CD8-positive, alpha-beta memory T cell (primary cell): ENCODE measurements around the gene RPS6KA2. TPM values are rescaled to one million over a fixed set of nuclear protein-coding genes. Genes with fewer than 3 reads are reported as not detected.

ENCODE experiments used
- CTCF ChIA-PET: fragments of 350-600 bp; sonication (Branson Sonifier 250); formaldehyde crosslinking; loops from one replicate; lab custom pipeline; 2021; ENCODE audit warnings: antibody characterized with exemption; lab: Charles Lee
- POLR2A ChIA-PET: fragments of 350-600 bp; sonication (Branson Sonifier 250); formaldehyde crosslinking; loops from one replicate; lab custom pipeline; 2021; ENCODE audit warnings: antibody characterized with exemption; lab: Charles Lee
- DNase-seq, 5 donors: peaks; one replicate each; pipeline versions ENCODE4 v3.0.0 to v3.0.0-alpha.2; 2020 to 2022; ENCODE audit warnings: mixed read lengths in 1 of 5
- H3K27ac ChIP-seq: one replicate; pipeline ENCODE4 v1.7.0; 2013; ENCODE audit warnings: low read depth, mild to moderate bottlenecking, low read length, moderate library complexity
- H3K27me3 ChIP-seq: 2 replicates; pipeline ENCODE4 v1.7.0; 2013; ENCODE audit warnings: low read length, mild to moderate bottlenecking; ENCODE audit not compliant: insufficient read depth, poor library complexity, severe bottlenecking
- H3K36me3 ChIP-seq: 2 replicates; pipeline ENCODE4 v1.7.0; 2013; ENCODE audit warnings: mild to moderate bottlenecking, low read length, moderate library complexity; ENCODE audit not compliant: insufficient read depth
- H3K4me1 ChIP-seq: 2 replicates; pipeline ENCODE4 v1.7.0; 2013; ENCODE audit warnings: mild to moderate bottlenecking, low read length, moderate library complexity; ENCODE audit not compliant: insufficient read depth
- H3K4me3 ChIP-seq: 2 replicates; pipeline ENCODE4 v1.7.0; 2013; ENCODE audit warnings: mild to moderate bottlenecking, low read length
- H3K9me3 ChIP-seq: 2 replicates; pipeline ENCODE4 v1.7.0; 2013; ENCODE audit warnings: mild to moderate bottlenecking, low read length
- H3K27ac Mint-ChIP-seq, 8 donors: one replicate each; pipeline ENCODE4 v1.8.0; 2020 to 2021; ENCODE audit warnings: mixed read lengths in 8 of 8, mild to moderate bottlenecking in 6 of 8, inconsistent platforms in 3 of 8, moderate library complexity in 3 of 8
- H3K27me3 Mint-ChIP-seq, 2 donors: one replicate each; pipeline ENCODE4 v1.8.0; 2020 to 2021; ENCODE audit warnings: mixed read lengths in 2 of 2, mild to moderate bottlenecking in 1 of 2, moderate library complexity in 1 of 2
- H3K36me3 Mint-ChIP-seq, 3 donors: one replicate each; pipeline ENCODE4 v1.8.0; 2020 to 2021; ENCODE audit warnings: mixed read lengths in 3 of 3, inconsistent platforms in 1 of 3, mild to moderate bottlenecking in 1 of 3
- H3K4me1 Mint-ChIP-seq, 3 donors: one replicate each; pipeline ENCODE4 v1.8.0; 2020 to 2021; ENCODE audit warnings: mixed read lengths in 3 of 3, inconsistent platforms in 1 of 3, mild to moderate bottlenecking in 1 of 3
- H3K4me3 Mint-ChIP-seq, 7 donors: one replicate each; pipeline ENCODE4 v1.8.0; 2020 to 2021; ENCODE audit warnings: mixed read lengths in 7 of 7, mild to moderate bottlenecking in 6 of 7, moderate library complexity in 4 of 7, inconsistent platforms in 2 of 7
- H3K9me3 Mint-ChIP-seq, 5 donors: one replicate each; pipeline ENCODE4 v1.8.0; 2020 to 2022; ENCODE audit warnings: mixed read lengths in 5 of 5, mild to moderate bottlenecking in 3 of 5, moderate library complexity in 2 of 5, inconsistent platforms in 1 of 5
- polyA plus RNA-seq: library from polyadenylated mRNA; unstranded; fragments of 300-500 nt; fragmentation: Illumina TruSeq; gene quantifications from one replicate; pipeline ENCODE4 v1.2.3, GENCODE V29; 2021
- total RNA-seq, 2 experiments: library from RNA; stranded (reverse); gene quantifications; one replicate each; pipeline ENCODE4 v1.2.3, GENCODE V29; 2021

RPS6KA2 gene
- total and polyA plus RNA-seq, 3 experiments from 2014 or later = 3.6 to 4.7 (median 4.6) TPM

DNA sequence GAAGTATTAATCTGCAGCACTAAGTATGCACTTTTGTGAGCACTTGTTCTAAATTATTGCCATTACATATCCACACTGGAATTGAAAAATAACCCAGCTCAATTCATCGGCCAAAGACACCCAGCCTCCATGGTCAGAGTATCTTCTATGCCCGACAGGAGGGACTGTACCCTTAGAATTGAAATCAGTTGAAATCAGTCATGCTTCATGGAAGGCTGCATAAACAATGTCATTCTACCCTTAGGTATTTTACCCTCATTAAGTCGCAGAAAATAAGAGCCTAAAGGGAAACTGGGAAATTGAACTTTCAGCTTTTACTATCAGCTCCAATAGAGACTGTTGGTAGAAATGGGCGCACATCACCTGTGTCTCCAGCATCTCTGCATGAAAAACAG lies 37.7 kb downstream of the RPS6KA2 start:
- Mint-ChIP-seq H3K4me1 (peaks cover 0 to 5% (median 0%) of the 10 kb centered on the region in 3 donors), H3K36me3 (no peaks in the 10 kb centered on the region), H3K4me3 (no peak overlapping the region), H3K9me3 (no peaks in the 10 kb centered on the region), H3K27me3 (peaks cover 0 to 11% of the 10 kb centered on the region in 2 donors), H3K27ac (peak overlapping the region in 2 of 8 donors; percentile 23 to 40)
- Histone ChIP-seq H3K4me3 (no peak overlapping the region), H3K9me3 (no peaks in the 10 kb centered on the region), H3K27ac (no peak overlapping the region), H3K27me3 (no peaks in the 10 kb centered on the region), H3K4me1 (no peaks in the 10 kb centered on the region), H3K36me3 (no peaks in the 10 kb centered on the region)
- ChIA-PET POLR2A (no interaction called here), CTCF (no interaction called here)
- DNase-seq = no peak

DNA sequence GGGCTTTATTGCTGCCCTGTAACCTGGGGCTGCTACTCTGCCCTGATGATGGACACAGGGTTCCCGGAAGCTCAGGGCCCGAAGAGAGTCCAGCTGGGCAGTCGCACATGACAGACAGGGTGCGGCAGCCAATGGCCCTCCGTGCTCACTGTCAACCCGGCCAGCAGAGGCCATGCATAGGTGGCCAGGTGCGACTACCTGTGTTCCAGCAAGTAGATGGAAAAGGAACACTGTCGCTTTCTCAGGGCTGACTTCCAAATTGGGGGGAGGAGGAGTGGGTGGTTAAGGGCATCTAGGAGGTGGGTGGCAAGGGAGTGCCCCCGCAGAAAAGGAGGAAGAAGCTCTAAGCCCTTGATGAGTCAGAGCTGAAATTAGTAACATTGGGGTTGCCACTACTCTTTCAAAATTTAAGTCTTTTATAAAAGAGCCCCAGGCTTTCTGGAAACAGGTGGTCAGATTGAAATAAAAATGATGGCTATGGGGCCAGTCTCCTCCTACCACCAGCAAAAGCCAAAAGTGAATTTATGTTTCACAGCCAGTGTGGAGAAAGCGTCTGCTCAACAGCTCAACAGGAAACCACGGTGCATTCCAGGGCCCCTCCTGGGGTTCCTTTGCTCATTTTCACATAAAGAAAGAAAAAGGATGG lies 38.2 kb downstream of the RPS6KA2 start:
- Histone ChIP-seq H3K36me3 (no peaks in the 10 kb centered on the region), H3K4me1 (no peaks in the 10 kb centered on the region), H3K9me3 (no peaks in the 10 kb centered on the region), H3K27me3 (no peaks in the 10 kb centered on the region), H3K27ac (no peak overlapping the region), H3K4me3 (no peak overlapping the region)
- ChIA-PET CTCF (interaction anchor here (0.9 kb wide), 1 partner anchor 74 kb away, joined by 3 read pairs; no protein-coding TSS in a partner anchor), POLR2A (no interaction called here)
- Mint-ChIP-seq H3K9me3 (no peaks in the 10 kb centered on the region), H3K27me3 (peaks cover 0 to 11% of the 10 kb centered on the region in 2 donors), H3K4me3 (no peak overlapping the region), H3K4me1 (peaks cover 0 to 5% (median 0%) of the 10 kb centered on the region in 3 donors), H3K27ac (peak overlapping the region in 1 of 8 donors; percentile 23), H3K36me3 (no peaks in the 10 kb centered on the region)
- DNase-seq = no peak

DNA sequence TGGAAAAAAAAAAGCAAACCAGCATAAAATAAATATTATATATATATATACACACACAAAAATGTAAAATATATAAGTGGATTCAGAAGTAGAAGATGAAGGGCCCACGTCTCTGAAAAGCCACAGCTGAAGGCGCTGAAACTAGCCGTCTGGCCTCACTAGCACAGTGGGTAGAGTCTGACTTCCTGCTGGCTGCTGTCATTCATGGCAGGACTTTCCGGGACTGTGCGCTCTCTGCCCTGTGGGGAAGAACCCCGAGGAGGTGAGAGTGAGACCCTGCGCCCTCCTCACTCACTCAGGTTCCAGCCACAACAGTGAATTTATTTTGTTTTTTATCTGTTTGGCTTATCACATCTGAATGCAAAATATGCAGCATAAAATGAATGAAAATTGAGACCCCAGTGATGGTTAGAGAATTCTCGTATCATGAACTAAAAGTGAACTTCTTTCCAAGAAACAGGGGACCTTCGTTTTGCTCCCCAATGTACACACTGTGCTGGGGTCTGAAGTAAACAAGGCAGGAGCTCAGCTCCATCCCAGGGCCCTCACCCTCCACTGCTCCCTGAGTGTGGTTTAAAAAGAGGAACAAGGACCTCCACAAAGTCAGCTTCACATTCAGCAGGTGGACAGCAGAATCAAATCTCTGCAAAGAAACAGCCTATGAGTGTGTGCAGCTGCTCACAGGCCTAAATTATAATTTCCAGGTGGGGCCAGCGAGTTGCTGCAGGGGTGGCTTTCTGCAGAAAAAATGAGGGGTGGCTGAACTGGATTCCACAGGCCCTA lies 39.2 kb downstream of the RPS6KA2 start:
- Histone ChIP-seq H3K36me3 (no peaks in the 10 kb centered on the region), H3K4me1 (no peaks in the 10 kb centered on the region), H3K27ac (no peak overlapping the region), H3K9me3 (no peaks in the 10 kb centered on the region), H3K4me3 (no peak overlapping the region), H3K27me3 (no peaks in the 10 kb centered on the region)
- H3K4me1 Mint-ChIP-seq = peaks cover 0 to 5% (median 0%) of the 10 kb centered on the region in 3 donors
- H3K27me3 Mint-ChIP-seq = peaks cover 0 to 11% of the 10 kb centered on the region in 2 donors
- DNase-seq = no peak
- no peaks in the 10 kb centered on the region for H3K9me3 Mint-ChIP-seq
- ChIA-PET CTCF (interaction anchor here (0.9 kb wide), 1 partner anchor 73 kb away, joined by 3 read pairs; no protein-coding TSS in a partner anchor), POLR2A (no interaction called here)
- H3K36me3 Mint-ChIP-seq = no peaks in the 10 kb centered on the region
- H3K27ac Mint-ChIP-seq = no peak overlapping the region
- H3K4me3 Mint-ChIP-seq = no peak overlapping the region

- POLR2A ChIA-PET = no interaction called here
- CTCF ChIA-PET = no interaction called here
- DNase-seq = peak; percentile 20 to 70 (median 48)
- H3K27ac ChIP-seq = no peak within 1 kb of the TSS
- H3K4me3 Mint-ChIP-seq = no peak within 1 kb of the TSS
- no peaks in the 10 kb centered on the region for H3K27me3 ChIP-seq
- H3K27me3 Mint-ChIP-seq = peaks cover 0 to 11% of the 10 kb centered on the region in 2 donors
- H3K36me3 Mint-ChIP-seq = no peaks in the 10 kb centered on the region
- no peak within 1 kb of the TSS for H3K4me3 ChIP-seq
- no peaks in the 10 kb centered on the region for H3K9me3 ChIP-seq
- no peaks in the 10 kb centered on the region for H3K4me1 ChIP-seq
- peaks cover 0 to 5% (median 0%) of the 10 kb centered on the region in 3 donors for H3K4me1 Mint-ChIP-seq
- H3K27ac Mint-ChIP-seq = peak within 1 kb of the TSS in 1 of 8 donors; percentile 47
- no peaks in the 10 kb centered on the region for H3K9me3 Mint-ChIP-seq
- H3K36me3 ChIP-seq = no peaks in the 10 kb centered on the region
Measured at GRCh38 chr6:166586424-166587156, 40.5 kb downstream of the RPS6KA2 start, which contains the start of gene RAMACL. Gene RAMACL (minus strand): TSS chr6:166586678. CDS start chr6:166586477, 201 bp downstream.

DNA sequence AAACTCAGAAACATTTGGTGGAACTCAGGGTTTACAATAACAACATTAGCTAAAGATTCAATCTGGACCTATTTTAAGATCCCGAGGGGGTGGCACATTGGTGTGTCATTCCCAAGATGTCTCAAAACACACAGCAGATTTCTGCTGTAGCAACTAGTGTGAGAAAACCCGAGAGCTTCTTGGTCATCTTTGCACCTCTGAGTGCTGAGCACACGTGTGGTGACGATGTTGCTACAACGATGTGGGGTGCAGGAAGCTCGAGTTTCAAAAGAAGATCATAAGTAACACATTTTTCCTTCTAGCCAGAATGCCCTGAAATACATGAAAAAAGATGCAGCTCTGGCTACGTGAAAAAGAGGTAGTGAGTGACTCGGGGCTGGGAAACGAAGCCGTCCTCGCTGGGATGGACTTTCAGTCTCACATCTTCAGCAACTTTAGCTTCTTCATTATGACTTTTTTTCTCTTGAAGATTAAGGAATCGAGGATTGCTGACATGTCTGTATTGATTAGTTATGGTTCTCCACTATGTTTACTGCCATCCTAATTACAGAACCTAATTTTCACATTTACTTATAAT lies 42.1 kb downstream of the RPS6KA2 start:
- H3K4me1 ChIP-seq = no peaks in the 10 kb centered on the region
- Mint-ChIP-seq H3K27me3 (peaks cover 0 to 8% of the 10 kb centered on the region in 2 donors), H3K9me3 (no peaks in the 10 kb centered on the region), H3K27ac (no peak overlapping the region), H3K4me1 (peaks cover 0 to 5% (median 0%) of the 10 kb centered on the region in 3 donors), H3K4me3 (no peak overlapping the region), H3K36me3 (no peaks in the 10 kb centered on the region)
- H3K9me3 ChIP-seq = no peaks in the 10 kb centered on the region
- ChIA-PET CTCF (interaction anchor here (1.4 kb wide), 1 partner anchor 28 kb away, joined by 3 read pairs; no protein-coding TSS in a partner anchor), POLR2A (no interaction called here)
- no peak for DNase-seq
- no peaks in the 10 kb centered on the region for H3K27me3 ChIP-seq
- H3K36me3 ChIP-seq = no peaks in the 10 kb centered on the region
- H3K4me3 ChIP-seq = no peak overlapping the region
- H3K27ac ChIP-seq = no peak overlapping the region

- POLR2A ChIA-PET = no interaction called here
Measured at GRCh38 chr6:166584155-166584554, 42.9 kb downstream of the RPS6KA2 start.

DNA sequence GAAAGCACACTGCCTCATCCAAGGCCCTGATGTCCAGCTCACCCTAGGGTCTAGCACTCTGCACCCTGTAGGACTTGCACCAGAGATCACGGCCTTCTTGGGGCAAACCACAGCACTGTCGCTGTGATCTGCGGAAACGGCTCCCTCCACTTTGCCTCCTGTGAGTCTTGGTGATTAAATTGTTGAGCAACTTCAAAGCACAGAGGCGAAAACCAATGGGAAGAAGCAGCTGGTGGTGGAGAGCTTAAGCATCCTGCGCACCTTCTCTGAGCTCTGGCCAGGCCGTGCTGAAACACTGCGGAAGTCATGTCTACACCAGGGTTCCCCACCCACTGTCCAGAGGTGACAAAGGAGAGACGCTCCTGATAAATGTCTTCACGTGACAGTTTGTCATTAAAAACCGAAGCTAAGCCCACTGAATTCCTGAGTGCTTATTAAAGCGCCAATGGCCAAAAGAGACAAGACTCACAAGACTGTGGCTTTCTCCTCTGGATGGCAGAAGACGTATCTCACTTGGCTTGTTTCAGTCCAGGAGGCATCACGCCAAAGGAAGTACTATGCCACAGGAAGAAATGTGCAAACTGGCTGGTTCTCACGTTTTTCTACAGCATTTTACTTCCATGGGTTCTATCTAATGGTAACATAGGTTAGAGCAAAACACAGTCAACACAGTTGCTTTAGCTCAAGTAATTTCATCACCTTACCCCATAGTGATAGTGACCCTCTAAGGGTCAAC lies 43.7 kb downstream of the RPS6KA2 start:
- no peak overlapping the region for H3K27ac ChIP-seq
- Mint-ChIP-seq H3K27me3 (no peaks in the 10 kb centered on the region), H3K9me3 (no peaks in the 10 kb centered on the region), H3K27ac (no peak overlapping the region), H3K4me3 (no peak overlapping the region), H3K36me3 (no peaks in the 10 kb centered on the region), H3K4me1 (no peaks in the 10 kb centered on the region)
- H3K27me3 ChIP-seq = no peaks in the 10 kb centered on the region
- ChIA-PET CTCF (interaction anchor here (1.4 kb wide), 1 partner anchor 29 kb away, joined by 3 read pairs; no protein-coding TSS in a partner anchor), POLR2A (interaction anchor here (0.7 kb wide), 1 partner anchor 44 kb away, joined by 4 read pairs; the partner anchor contains the start of gene RPS6KA2)
- H3K9me3 ChIP-seq = no peaks in the 10 kb centered on the region
- H3K36me3 ChIP-seq = no peaks in the 10 kb centered on the region
- H3K4me3 ChIP-seq = no peak overlapping the region
- no peak for DNase-seq
- H3K4me1 ChIP-seq = no peaks in the 10 kb centered on the region

More at GRCh38 chr6:166584155-166584554, 42.9 kb downstream of the RPS6KA2 start:
- H3K27me3 Mint-ChIP-seq = peaks cover 0 to 1% of the 10 kb centered on the region in 2 donors
- Histone ChIP-seq H3K4me3 (no peak overlapping the region), H3K4me1 (no peaks in the 10 kb centered on the region), H3K27ac (no peak overlapping the region), H3K9me3 (no peaks in the 10 kb centered on the region), H3K36me3 (no peaks in the 10 kb centered on the region), H3K27me3 (no peaks in the 10 kb centered on the region)
- DNase-seq = no peak
- no peaks in the 10 kb centered on the region for H3K36me3 Mint-ChIP-seq
- H3K9me3 Mint-ChIP-seq = no peaks in the 10 kb centered on the region
- H3K4me3 Mint-ChIP-seq = no peak overlapping the region
- peaks cover 0 to 2% (median 0%) of the 10 kb centered on the region in 3 donors for H3K4me1 Mint-ChIP-seq
- H3K27ac Mint-ChIP-seq = no peak overlapping the region
- CTCF ChIA-PET = interaction anchor here (1.4 kb wide), 1 partner anchor 29 kb away, joined by 3 read pairs; no protein-coding TSS in a partner anchor
